ENCODE data around the gene DRAP1.
"Not testable (repeated sequence)": the region's sequence is repeated elsewhere in the genome, so short reads cannot be mapped to it uniquely, and the experiment has no call there.

Gene DRAP1

GRCh38 chr11:65891219-65892136 is 27.7 kb upstream of the DRAP1 start:
- Histone ChIP-seq H3K9me3 (ENCODE audit: severe bottlenecking) (no peaks in the 10 kb centered on the region), H3K27me3 (ENCODE audit: insufficient read depth, low read depth, severe bottlenecking) (no peaks in the 10 kb centered on the region), H3K27ac (peak overlapping the region; percentile 86), H3K36me3 (peaks cover 7% of the 10 kb centered on the region), H3K4me3 (ENCODE audit: low read depth, low read length) (peak overlapping the region; percentile 87)
- peak; percentile 58 for DNase-seq
- peak; percentile 65 for TF ChIP-seq CTCF (IDR thresholded peaks at IDR 0.05; ENCODE audit: low read depth, low read length)

GRCh38 chr11:65892137-65892540 is 27.1 kb upstream of the DRAP1 start:
- not testable (repeated sequence) for H3K36me3 ChIP-seq; H3K27me3 ChIP-seq (ENCODE audit: insufficient read depth, low read depth, severe bottlenecking); H3K9me3 ChIP-seq (ENCODE audit: severe bottlenecking); DNase-seq
- Histone ChIP-seq H3K27ac (peak overlapping the region; percentile 86; the same call in 1 of the 2 replicates), H3K4me3 (ENCODE audit: low read depth, low read length) (peak overlapping the region; percentile 87)

- H3K27me3 ChIP-seq (ENCODE audit: insufficient read depth, low read depth, severe bottlenecking): no peaks in the 10 kb centered on the region
- H3K36me3 ChIP-seq: no peaks in the 10 kb centered on the region
- H3K4me3 ChIP-seq (ENCODE audit: low read depth, low read length): no peak overlapping the region
- no peak for TF ChIP-seq CTCF (IDR thresholded peaks at IDR 0.05; ENCODE audit: low read depth, low read length)
- DNase-seq: no peak
- H3K9me3 ChIP-seq (ENCODE audit: severe bottlenecking): no peaks in the 10 kb centered on the region
- H3K27ac ChIP-seq: no peak overlapping the region
These were observed 26.4 kb upstream of the DRAP1 start for GRCh38 chr11:65892661-65893317.

GRCh38 chr11:65894034-65894591 is 25.1 kb upstream of the DRAP1 start:
- H3K27me3 ChIP-seq (ENCODE audit: insufficient read depth, low read depth, severe bottlenecking): no peaks in the 10 kb centered on the region
- H3K27ac ChIP-seq: peak overlapping the region; percentile 66
- no peak for DNase-seq

GRCh38 chr11:65895482-65895981 is 23.7 kb upstream of the DRAP1 start:
- H3K4me3 ChIP-seq (ENCODE audit: low read depth, low read length): no peak overlapping the region
- H3K27ac ChIP-seq: no peak overlapping the region
- TF ChIP-seq CTCF (IDR thresholded peaks at IDR 0.05; ENCODE audit: low read depth, low read length): no peak
- no peaks in the 10 kb centered on the region for H3K9me3 ChIP-seq (ENCODE audit: severe bottlenecking)
- H3K27me3 ChIP-seq (ENCODE audit: insufficient read depth, low read depth, severe bottlenecking): no peaks in the 10 kb centered on the region
- no peaks in the 10 kb centered on the region for H3K36me3 ChIP-seq
- no peak for DNase-seq

More at GRCh38 chr11:65894034-65894591, 25.1 kb upstream of the DRAP1 start:
- Histone ChIP-seq H3K4me3 (ENCODE audit: low read depth, low read length) (no peak overlapping the region; the same call in 1 of the 2 replicates), H3K36me3 (no peaks in the 10 kb centered on the region), H3K9me3 (ENCODE audit: severe bottlenecking) (no peaks in the 10 kb centered on the region)
- no peak for TF ChIP-seq CTCF (IDR thresholded peaks at IDR 0.05; ENCODE audit: low read depth, low read length)

All from WERI-Rb-1 (cell line).